Activated naive CD4-positive, alpha-beta T cell treated with Interleukin-2 at 50 U/mL for 16 hours (primary cell): Measurements from ENCODE around the gene SBF2.
"Not testable (repeated sequence)": the region's sequence is repeated elsewhere in the genome, so short reads cannot be mapped to it uniquely, and the experiment has no call there.

Source experiments
- DNase-seq: peaks from one replicate; pipeline ENCODE4 v3.0.0-alpha.2; 2020

Gene SBF2

GRCh38 chr11:9941991-9942390 lies 352.0 kb downstream of the SBF2 start:
- no peak for DNase-seq

- DNase-seq: not testable (repeated sequence)
Observed at GRCh38 chr11:9939150-9939549, 354.9 kb downstream of the SBF2 start.

- no peak for DNase-seq
Observed at GRCh38 chr11:9936754-9937153, 357.3 kb downstream of the SBF2 start.

GRCh38 chr11:9932843-9933242 lies 361.2 kb downstream of the SBF2 start:
- DNase-seq: not testable (repeated sequence)

GRCh38 chr11:9930562-9931331 lies 363.3 kb downstream of the SBF2 start:
- DNase-seq: not testable (repeated sequence)

GRCh38 chr11:9927670-9928069 lies 366.3 kb downstream of the SBF2 start:
- no peak for DNase-seq

- DNase-seq: no peak
Observed at GRCh38 chr11:9923280-9923679, 370.7 kb downstream of the SBF2 start.

- no peak for DNase-seq
Observed at GRCh38 chr11:9922806-9923205, 371.2 kb downstream of the SBF2 start.

- no peak for DNase-seq
Observed at GRCh38 chr11:9916480-9916879, 377.5 kb downstream of the SBF2 start.

- DNase-seq: no peak
Observed at GRCh38 chr11:9914064-9914463, 380.0 kb downstream of the SBF2 start.

GRCh38 chr11:9905960-9906791 lies 387.8 kb downstream of the SBF2 start:
- no peak for DNase-seq

GRCh38 chr11:9905501-9905951 lies 388.5 kb downstream of the SBF2 start:
- no peak for DNase-seq

GRCh38 chr11:9903579-9903978 lies 390.4 kb downstream of the SBF2 start:
- DNase-seq: no peak

- DNase-seq: no peak
Observed at GRCh38 chr11:9901943-9902342, 392.1 kb downstream of the SBF2 start.

GRCh38 chr11:9900253-9900652 lies 393.8 kb downstream of the SBF2 start:
- DNase-seq: not testable (repeated sequence)

- DNase-seq: no peak
Observed at GRCh38 chr11:9899676-9900075, 394.3 kb downstream of the SBF2 start.

- no peak for DNase-seq
Observed at GRCh38 chr11:9896902-9897301, 397.1 kb downstream of the SBF2 start.

- no peak for DNase-seq
Observed at GRCh38 chr11:9895006-9895405, 399.0 kb downstream of the SBF2 start.

- no peak for DNase-seq
Observed at GRCh38 chr11:9893474-9893873, 400.5 kb downstream of the SBF2 start.

GRCh38 chr11:9888938-9889337 lies 405.1 kb downstream of the SBF2 start:
- DNase-seq: no peak

GRCh38 chr11:9887472-9887871 lies 406.5 kb downstream of the SBF2 start:
- DNase-seq: no peak

GRCh38 chr11:9886595-9886994 lies 407.4 kb downstream of the SBF2 start:
- DNase-seq: no peak

- no peak for DNase-seq
Observed at GRCh38 chr11:9884601-9885000, 409.4 kb downstream of the SBF2 start.

GRCh38 chr11:9880657-9881056 lies 413.4 kb downstream of the SBF2 start:
- DNase-seq: no peak
